Right renal cortex interstitium (tissue), 3 donors: ENCODE data around the gene AHCTF1. TPM values are rescaled to one million over a fixed set of nuclear protein-coding genes. Genes with fewer than 3 reads are reported as not detected.
"Not testable (repeated sequence)": the region's sequence is repeated elsewhere in the genome, so short reads cannot be mapped to it uniquely, and the experiment has no call there.

Source experiments
- DNase-seq, 3 donors: peaks; one replicate each; pipeline ENCODE4 v3.0.0-alpha.2; 2013; ENCODE audit warnings: low read depth in 3 of 3, low spot score in 2 of 3
- polyA plus RNA-seq, 3 donors: library from polyadenylated mRNA; unstranded; fragments of 120-200 nt; gene quantifications; one replicate each; pipeline ENCODE4 v1.2.1, GENCODE V29; 2013; ENCODE audit not compliant: insufficient read length in 3 of 3

AHCTF1 gene
- polyA plus RNA-seq, 3 donors, result 58.4 to 60.4 (median 59.9) TPM

DNA sequence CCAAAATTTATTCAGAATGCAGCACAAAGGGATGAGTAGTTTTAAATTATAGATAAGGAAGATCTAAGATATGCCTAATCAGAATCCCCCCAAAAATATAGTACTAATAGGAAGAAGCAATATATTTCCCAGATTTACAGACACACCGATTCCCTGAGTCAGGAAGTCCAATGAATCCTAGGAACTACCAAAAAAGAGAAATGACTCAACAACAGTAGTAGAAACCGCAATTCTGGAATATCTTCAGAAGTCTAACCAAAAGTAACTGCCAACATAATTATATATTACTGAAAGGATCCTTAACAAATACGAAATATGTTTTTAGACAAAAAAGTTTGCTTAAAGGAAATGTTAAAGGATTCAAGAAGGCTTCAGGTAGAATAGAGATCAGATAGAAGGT is 10.3 kb downstream of the AHCTF1 start:
- DNase-seq, result no peak

DNA sequence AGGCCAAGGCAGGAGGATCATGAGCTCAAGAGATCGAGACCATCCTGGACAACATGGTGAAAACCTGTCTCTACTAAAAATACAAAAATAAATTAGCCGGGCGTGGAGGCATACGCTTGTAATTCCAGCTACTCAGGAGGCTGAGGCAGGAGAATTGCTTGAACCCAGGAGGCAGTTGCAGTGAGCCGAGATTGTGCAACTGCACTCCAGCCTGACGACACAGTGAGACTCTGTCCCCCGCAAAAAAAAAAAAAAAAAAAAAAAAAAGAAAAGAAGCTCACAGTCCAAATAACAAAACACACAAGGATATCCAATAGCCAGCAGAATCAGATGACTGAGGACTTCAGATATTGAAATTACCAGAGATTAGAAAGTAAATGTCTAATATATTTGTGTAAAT is 11.8 kb downstream of the AHCTF1 start:
- DNase-seq, result no peak

DNA sequence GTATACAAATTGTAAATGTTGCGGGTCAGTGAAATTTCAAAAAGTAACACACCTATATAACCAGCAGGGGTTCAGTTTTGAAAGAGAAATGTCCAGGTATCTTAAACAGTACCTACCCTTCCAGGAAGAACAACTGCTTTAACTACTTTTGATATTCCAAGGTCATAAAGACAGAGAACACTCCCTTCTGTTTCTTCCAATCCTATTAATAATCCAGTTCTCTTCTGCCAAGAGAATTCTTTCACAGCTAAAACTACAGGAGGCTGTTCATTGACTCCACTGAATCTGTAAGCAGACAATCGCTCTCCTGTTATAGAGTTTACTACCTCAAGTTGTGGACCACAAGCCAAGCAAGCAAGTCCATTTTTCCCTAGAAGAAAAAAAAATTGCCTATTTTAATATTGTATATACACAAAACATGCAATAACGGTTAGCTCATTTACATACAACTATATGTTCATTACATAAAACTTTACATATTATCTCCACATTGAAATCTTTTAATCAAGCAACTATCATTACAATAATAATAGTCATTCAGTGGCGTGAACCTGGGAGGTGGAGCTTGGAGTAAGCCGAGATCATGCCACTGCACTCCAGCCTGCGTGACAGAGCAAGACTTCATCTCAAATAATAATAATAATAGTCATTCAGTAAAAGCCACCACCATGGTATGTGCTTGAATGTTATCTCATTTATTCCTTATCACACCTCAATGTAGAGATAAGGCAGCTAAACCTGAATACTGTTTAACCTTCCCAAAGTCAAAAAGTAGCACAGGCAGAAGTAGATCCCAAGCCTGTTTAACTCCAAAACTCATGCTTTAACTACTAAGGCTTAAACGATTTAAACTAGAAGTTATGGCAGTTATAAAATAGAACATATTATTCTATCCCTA is 15.5 kb downstream of the AHCTF1 start:
- not testable (repeated sequence) for DNase-seq

DNA sequence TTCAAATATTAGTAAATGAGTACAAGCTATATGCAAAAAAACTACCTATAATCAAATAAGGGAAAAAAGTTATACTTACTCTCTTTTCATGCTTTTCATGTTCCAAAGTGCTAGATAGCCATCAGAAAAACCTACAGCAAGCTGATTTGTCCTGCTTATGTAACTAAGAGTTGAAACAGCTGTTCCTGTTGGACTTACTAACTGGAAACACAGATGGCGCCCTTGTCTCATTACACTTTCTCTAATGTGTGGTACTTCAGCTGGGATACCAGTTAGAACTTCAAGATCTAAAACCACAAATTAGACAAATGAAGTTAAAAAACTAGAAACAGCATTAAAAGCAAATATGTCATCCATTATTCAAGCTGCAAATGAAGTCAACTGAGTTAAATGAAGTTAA is 24.3 kb downstream of the AHCTF1 start:
- DNase-seq, result peak in 1 of 3 donors; percentile 34

DNA sequence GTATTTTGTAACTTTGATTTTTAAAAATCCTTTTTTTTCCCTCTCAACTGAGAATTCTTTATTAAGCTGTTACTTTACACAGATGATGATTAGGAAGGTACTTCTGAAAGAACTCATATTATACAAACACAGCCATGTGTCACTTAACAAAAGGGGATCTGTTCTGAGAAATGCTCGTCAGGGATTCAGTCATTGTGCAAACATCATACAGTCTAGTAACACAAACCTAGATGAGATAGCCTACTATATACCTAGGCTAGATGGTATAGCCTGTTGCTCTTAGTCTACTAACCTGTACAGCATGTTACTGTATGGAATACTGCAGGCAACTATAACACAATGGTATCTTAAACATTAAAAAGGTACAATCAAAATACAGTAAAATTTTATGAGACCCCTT is 24.9 kb downstream of the AHCTF1 start:
- no peak for DNase-seq

DNA sequence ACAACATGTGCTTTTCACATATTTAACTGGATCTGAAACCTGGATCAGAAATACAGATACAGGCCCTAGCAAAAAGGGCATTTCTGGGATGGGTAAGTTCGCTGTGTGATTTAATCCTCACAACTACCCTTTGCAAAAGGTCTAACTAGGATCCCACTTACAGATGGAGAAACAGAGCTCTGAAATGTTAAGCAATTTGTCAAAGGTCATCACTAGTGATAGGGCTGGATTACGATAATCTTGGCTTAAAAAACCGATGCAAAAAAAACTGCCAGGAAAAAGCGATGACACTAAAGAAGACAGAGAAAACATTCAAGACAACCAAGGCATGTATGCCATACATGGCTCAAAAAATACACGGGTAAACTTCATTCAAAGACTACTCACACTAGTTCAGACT is 29.9 kb downstream of the AHCTF1 start:
- no peak for DNase-seq

DNA sequence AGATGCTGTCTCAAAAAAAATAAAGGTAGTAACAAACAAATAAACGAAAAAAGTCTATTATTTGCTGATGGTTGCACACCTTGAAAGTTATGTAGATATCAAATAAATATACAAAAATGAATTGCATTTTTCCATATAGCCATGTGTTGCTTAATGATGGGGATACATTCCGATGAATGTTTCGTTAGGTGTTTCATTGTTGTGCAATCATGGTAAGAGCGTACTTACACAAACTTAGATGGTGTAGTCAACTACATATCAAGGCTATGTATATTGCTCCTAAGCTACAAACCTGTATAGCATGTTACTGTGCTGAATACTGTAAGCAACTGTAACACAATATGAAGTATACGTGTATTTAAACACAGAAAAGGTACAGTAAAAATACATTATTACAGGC is 34.4 kb downstream of the AHCTF1 start:
- DNase-seq, result no peak

DNA sequence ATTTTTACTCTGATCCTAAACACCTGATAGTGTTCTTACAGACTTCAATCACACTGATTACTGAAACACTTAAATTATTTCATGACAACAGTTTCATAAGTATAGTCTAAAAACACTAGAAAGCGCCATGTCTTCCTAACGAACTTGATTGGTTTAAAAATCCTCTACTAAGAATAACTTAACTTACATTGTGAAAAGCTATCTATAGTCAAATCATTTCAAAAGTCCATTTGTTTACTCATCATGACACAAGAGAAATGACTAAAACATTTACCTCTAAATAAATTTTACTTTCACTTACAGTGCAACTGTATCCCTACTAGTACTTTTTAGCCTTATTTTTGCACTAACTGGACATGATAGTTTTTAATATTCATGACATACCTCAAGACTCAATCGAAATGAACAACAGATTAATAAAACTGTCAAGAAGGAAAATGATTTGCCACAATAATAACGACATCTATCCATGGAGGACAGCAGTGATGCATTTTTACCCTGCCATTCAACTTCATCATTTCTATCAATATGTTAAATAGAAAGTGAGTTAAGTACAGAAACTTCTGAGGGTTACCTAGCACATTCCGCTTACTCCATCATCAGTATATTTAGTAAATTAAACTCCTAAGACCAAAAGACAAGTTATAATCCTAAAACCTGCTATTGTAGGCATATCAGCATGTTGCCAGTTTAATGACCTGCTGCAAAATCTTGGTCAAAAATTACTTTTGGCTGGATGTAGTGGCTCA is 38.4 kb downstream of the AHCTF1 start:
- DNase-seq, result no peak

DNA sequence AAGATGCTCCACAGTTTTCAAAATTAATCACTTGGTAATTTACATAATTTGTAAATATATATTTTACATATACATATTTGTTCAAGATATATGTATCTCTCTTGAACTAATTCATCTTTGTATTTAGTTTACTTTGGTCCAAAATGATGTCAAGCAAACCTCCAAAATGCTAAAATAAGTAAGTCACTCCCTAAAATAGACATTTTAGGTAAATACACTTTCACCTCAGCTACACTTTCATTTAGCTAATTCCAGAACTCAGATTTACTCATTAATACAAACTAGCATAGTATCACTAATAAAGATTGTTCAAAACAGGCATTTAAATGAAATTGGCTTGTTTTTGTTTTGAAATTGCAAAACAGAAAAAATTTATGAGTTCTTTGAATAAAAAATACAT is 40.6 kb downstream of the AHCTF1 start:
- DNase-seq, result no peak

DNA sequence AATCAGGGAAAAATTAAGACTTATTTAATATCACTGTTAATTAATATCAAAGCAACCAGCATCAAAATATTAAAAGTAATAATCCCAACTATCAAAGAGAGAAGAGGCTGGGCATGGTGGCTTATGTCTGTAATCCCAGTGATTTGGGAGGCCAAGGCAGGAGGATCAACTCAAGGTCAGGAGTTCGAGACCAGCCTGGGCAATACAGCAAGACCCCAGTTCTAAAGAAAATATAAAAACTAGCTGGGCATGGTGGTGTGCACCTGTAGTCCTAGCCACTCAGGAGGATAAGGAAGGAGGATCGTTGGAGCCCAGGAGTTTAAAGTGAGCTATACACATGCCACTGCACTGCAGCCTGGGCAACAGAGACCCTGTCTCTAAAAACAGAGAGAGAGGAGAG is 43.2 kb downstream of the AHCTF1 start:
- no peak for DNase-seq

DNA sequence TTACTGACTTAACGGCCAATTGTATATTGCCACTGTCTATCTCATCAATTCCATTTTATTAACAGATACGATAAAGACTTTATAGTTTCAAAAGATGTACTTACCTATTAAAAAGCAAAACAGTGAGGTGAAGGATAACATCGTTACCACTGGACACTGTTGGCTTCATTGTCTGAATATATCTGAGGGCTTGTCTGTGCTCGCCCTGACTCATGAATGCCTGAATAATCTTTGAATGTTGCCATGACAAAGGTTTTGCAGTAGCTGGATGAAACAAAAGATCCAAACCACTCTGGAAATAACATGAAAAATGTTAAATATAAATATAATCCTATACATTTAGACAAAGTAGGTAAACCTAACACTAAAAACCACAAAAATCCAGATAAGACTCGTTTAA is 46.4 kb downstream of the AHCTF1 start:
- not testable (repeated sequence) for DNase-seq

DNA sequence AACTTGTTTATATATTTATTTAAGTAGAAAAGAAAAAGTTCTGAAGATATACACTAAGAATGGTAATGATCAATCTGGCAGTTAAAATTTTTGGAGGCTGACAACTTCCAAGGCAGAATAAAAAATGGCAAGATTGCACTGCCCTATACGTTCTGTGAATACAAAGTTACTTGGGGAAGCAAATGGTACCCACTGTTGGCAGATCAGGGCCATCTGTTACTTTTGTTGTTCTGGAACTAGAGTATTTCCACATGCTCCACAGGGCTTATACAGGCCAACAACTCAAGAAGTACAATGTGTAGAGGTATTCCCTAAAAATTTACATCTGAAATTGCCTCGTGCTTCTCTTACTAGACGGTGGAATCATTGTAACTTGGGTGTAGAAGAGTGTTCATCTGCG is 53.2 kb downstream of the AHCTF1 start:
- no peak for DNase-seq

DNA sequence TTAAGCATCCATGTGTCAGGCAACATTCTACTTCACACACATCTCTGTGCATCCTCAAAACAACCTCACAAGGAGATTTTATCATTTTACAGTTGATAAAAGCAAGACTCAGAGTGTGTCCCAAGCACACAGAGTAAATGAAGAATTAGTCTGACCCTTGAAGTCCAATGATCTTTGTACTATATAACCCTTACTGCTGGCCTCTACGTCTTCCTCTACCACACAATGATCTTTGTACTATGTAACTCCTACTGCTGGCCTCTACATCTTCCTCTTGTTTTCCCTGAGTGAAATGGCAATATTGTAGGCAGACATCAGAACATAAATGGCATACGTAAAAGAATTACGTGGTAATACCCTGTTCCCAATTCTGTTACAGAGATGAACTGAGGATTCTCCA is 55.3 kb downstream of the AHCTF1 start:
- DNase-seq, result no peak

DNA sequence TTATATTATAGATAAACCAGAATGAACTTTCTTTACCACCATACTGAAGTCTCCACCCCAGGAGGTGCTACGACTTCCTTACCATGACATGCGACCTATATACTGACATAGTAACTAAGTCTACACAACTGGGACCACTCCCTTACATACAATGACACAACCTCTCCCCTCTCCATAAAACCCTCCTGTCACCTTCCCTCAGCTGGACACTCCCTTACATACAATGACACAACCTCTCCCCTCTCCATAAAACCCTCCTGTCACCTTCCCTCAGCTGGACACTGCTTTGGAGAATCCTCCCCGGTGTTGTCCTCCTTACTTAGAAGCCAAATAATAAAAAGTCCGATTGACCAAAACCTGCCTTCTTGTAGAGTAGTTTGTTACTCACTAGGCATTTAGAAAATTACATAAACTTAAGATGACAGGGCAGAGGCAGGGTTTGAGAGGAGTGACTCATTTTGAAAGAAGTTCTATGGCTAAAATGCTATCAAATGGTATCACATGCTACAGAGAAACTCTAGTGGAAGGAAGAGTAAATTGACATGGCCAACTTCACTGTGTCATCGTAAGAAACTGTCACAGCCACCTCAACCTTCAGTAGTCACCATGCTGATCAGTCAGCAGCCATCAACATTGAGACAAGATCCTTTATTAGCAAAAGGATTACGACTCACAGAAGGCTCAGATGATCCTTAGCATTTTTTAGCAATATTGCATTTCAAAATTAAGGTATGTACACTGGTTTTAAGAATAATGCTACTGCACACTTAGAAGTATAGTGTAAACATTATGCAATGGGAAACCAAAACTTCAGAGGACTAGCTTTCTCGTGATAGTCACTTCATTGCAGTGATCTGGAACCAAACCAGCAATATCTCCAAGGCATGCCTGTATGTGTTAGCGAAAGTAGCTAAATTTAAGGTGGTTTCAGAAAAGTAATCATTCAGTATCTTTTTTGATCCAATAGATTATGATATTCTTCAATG is 56.4 kb downstream of the AHCTF1 start:
- no peak for DNase-seq

DNA sequence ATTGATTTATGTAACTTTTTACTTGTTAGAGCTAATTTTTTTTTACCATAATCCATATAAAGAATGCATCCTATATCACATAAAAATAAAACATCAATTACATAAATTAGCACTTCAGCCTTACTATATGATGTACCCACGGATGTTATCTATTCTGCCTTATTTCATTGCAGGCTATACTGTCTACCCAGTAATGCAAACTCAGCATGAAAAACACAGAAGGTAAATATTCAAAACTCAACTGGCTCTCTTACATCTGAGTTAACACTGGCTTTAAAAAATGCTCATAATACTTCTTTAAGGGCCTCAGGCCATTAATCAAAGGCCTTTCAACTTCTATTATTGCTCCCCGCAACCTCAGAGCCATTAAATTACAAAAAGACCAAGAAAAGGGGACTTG is 65.8 kb downstream of the AHCTF1 start:
- no peak for DNase-seq

DNA sequence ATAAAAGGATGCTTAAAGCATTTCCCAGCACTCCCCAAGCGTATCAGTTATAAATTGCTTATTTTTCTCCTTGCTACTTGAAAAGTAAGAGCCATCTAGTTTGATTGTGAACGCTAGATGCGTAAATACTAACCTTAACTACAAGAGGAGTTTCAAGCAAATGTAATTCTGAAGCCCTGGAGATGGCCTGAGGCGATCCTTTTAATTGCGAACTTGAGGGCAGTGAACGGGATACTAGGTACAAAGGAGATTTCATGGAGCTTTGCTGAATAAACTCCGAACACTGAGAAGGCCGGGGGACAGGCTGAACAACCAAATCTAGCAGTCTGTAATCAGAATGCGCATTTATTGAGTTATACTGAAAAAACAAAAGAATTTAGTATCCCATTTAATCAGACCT is 68.0 kb downstream of the AHCTF1 start:
- not testable (repeated sequence) for DNase-seq

DNA sequence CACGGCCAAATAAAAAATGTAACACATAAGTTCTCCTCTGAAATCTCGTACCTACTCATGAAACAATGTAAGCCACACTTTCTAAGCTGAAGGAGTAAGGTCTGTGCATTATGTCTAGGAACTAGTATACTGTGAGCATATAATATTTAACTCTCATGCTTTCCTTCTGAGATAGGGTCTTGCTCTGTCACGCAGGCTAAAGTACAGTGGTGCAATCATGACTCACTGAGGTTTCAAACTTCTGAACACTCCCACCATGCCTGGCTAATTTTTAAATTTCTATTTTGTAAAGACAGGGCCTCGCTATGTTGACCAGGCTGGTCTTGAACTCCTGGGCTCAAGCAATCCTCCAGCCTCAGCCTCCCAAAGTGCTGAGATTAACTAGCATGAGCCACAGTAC is 71.3 kb downstream of the AHCTF1 start:
- no peak for DNase-seq

DNA sequence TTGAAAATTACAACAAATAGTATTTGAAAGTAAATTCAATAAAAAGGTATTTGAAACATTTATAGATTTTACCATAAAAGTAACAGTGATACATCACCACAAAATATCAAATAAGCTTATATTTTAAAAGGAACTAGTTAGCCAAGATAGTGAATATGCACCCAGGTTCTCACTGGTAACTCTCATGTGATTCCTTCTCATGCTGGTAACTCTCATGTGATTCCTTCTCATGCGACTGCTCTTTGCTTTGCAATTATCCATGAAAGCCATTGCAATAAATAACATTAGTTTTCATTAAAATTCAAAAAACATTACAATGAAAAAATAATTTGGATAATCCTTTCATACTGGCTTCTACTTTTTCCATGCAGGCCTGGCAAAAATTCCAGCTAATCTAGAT is 75.4 kb downstream of the AHCTF1 start:
- no peak for DNase-seq

DNA sequence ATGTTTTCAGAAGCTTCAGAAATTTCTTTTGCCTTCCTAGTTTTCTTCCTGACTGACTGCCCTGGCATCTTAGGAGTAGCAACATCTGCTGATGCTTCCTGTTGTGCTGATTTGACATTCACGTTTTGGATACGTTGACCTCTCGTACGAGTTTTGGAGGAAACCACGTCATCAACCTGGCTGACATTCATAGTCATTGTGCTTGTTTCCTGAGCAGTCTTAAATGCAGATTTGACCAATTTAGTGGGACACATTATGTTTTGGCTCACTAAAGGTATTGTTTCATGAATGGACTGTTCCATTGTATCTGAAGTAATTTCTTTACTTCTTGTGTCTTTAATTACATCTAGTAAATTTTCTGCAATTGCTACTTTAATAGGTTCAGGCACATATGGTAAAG is 81.1 kb downstream of the AHCTF1 start:
- DNase-seq, result not testable (repeated sequence)

DNA sequence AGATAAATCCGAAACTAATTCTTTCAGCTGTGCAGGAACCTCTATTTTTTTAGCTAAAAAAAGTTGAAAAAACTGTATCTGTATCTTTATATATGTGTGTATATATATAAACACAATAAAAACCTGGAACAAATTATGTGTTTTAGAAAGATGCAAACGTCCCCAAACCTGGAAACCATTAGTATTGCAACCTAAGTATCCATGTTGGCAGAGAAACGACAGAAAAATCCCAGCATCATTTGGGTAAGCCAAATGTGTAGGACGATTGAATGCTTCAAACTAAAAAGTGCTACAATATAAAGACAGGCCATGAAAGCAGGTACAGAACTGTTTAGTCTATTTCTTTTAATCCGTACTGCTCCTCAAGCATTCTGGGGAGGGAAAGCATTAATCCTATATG is 87.9 kb downstream of the AHCTF1 start:
- no peak for DNase-seq

DNA sequence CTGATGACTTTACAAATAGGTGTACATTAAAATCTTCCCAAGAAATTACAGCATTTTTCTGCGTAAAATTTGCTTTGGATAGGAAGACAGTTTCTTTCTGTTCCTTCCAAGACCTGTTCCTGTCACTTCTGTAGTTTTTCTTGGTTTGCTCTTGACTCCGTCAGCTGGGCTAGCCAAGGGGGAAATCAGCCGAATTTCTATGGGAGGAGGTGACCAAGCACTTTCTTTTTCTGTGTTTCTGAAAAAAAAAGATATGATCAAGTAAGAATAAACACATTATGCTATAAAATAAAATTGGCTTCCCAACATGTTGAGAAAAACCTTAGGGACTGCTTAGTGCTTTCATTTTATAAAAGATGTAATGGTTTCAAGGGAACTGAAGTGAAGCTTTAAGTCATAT is 91.0 kb downstream of the AHCTF1 start:
- not testable (repeated sequence) for DNase-seq
